Lower leg skin (tissue), 4 donors: ENCODE results near the gene RASSF5. TPM values are rescaled to one million over a fixed set of nuclear protein-coding genes. Genes with fewer than 3 reads are reported as not detected.

ENCODE experiments used
- DNase-seq, 2 donors: peaks; one replicate each; pipeline ENCODE4 v3.0.0-alpha.2; 2019; ENCODE audit warnings: low spot score in 2 of 2
- H3K4me3 ChIP-seq: fragments of 200-600 bp; sonication (generic); 2 replicates; pipeline ENCODE4 v1.5.1; 2017; ENCODE audit warnings: mild to moderate bottlenecking, low read depth; ENCODE audit not compliant: poor library complexity, severe bottlenecking
- CTCF ChIP-seq, 3 donors: fragments of 450-650 bp; IDR thresholded peaks; one replicate each; pipeline ENCODE4 v1.5.1; 2016; ENCODE audit warnings: antibody characterized with exemption in 3 of 3, mild to moderate bottlenecking in 3 of 3, moderate library complexity in 2 of 3
- POLR2A ChIP-seq, 2 donors: fragments of 450-650 bp; IDR thresholded peaks; one replicate each; pipeline ENCODE4 v1.6.1; 2016 to 2017; ENCODE audit warnings: antibody characterized with exemption in 2 of 2, mild to moderate bottlenecking in 1 of 2, moderate library complexity in 1 of 2
- WGBS, 2 donors: methylation state at CpG; one replicate each; pipeline ENCODE4 v1.1.5; 2018; 5-methylcytosine and 5-hydroxymethylcytosine counted together
- intact Hi-C: fragments of 100-400 bp; cut with DNase I; formaldehyde crosslinking; loops from one replicate; pipeline ENCODE4 v1.15.0; 2023; ENCODE audit warnings: low total_unique reads
- total RNA-seq, 4 donors: library from RNA; depleted of rRNA; stranded (reverse); fragments of >200 nt; gene quantifications; one replicate each; pipeline ENCODE4 v1.1.0, GENCODE V29; 2016

Gene RASSF5
- total RNA-seq, 4 donors from 2014 or later = 81.3 to 102 (median 86.1) TPM

- H3K4me3 ChIP-seq = peak overlapping the region; percentile 38
- no peak for TF ChIP-seq POLR2A (IDR thresholded peaks at IDR 0.05)
- no peak for TF ChIP-seq CTCF (IDR thresholded peaks at IDR 0.05)
- peak; percentile 72 to 96 for DNase-seq
- intact Hi-C loops = no loop called here
- 1% methylated on average over 34 to 61 of the region's 67 CpGs for WGBS, 2 donors
Observed at GRCh38 chr1:206556750-206557635, 49.7 kb downstream of the RASSF5 start.

GRCh38 chr1:206557636-206558473 lies 50.5 kb downstream of the RASSF5 start:
- TF ChIP-seq POLR2A (IDR thresholded peaks at IDR 0.05) (no peak), CTCF (IDR thresholded peaks at IDR 0.05) (no peak)
- no peak for DNase-seq
- peak overlapping the region; percentile 38 for H3K4me3 ChIP-seq
- WGBS, 2 donors = 67 to 76% methylated on average over 13 to 14 of the region's 14 CpGs
- intact Hi-C loops = no loop called here

- DNase-seq = no peak
- 76 to 78% methylated on average over 6 of the region's 6 CpGs for WGBS, 2 donors
- TF ChIP-seq CTCF (IDR thresholded peaks at IDR 0.05) (no peak), POLR2A (IDR thresholded peaks at IDR 0.05) (no peak)
- intact Hi-C loops = no loop called here
- no peak overlapping the region for H3K4me3 ChIP-seq
Observed at GRCh38 chr1:206558794-206559671, 51.7 kb downstream of the RASSF5 start.

- intact Hi-C loops = no loop called here
- no peak for DNase-seq
- H3K4me3 ChIP-seq = no peak overlapping the region
- TF ChIP-seq POLR2A (IDR thresholded peaks at IDR 0.05) = no peak
- no peak for TF ChIP-seq CTCF (IDR thresholded peaks at IDR 0.05)
- 47 to 73% methylated on average over 5 of the region's 5 CpGs for WGBS, 2 donors
Observed at GRCh38 chr1:206559672-206559995, 52.3 kb downstream of the RASSF5 start.

GRCh38 chr1:206560007-206560716 lies 52.8 kb downstream of the RASSF5 start:
- TF ChIP-seq POLR2A (IDR thresholded peaks at IDR 0.05) (no peak), CTCF (IDR thresholded peaks at IDR 0.05) (no peak)
- no peak for DNase-seq
- intact Hi-C loops = no loop called here
- WGBS, 2 donors = 50 to 64% methylated on average over 10 of the region's 10 CpGs
- no peak overlapping the region for H3K4me3 ChIP-seq
